Tibial nerve (tissue), 3 donors: ENCODE measurements around the gene ANO7.

Experiments used
- POLR2A ChIP-seq, 2 donors: fragments of 450-650 bp; IDR thresholded peaks; one replicate each; pipeline ENCODE4 v1.6.1; 2017; ENCODE audit warnings: antibody characterized with exemption in 2 of 2, mild to moderate bottlenecking in 2 of 2, moderate library complexity in 2 of 2
- TF ChIP-seq, protein P1 (sequence below), 5 experiments: fragments of 200-600 bp in 3 of 5; fragments of 450-650 bp in 2 of 5; sonication (generic) in 3 of 5; IDR thresholded peaks; one replicate each; pipeline ENCODE4 v1.5.1; 2016 to 2019; ENCODE audit warnings: antibody characterized with exemption in 5 of 5, mild to moderate bottlenecking in 3 of 5, moderate library complexity in 2 of 5

DNA sequence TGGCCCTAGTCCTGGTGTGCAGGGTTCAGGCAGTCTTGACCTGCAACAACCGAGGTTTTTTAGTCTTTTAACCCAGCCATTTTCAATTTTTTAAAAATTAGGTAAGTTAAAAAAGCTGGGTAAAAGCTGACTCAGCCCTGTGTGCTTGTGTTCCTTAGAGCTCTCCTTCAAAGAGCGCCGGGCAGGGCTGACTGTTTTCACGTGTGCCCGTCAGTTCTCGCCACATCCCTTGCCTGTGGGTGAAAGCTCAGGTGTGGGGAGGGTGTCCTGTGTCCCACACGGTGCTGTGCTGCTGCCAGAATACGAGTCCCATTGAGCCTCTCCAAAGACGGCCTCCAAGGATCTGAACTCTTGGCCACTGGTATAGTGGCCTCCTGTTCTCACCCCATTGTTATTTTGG, 5.3 kb upstream of the ANO7 start:
- TF ChIP-seq, protein P1, sequence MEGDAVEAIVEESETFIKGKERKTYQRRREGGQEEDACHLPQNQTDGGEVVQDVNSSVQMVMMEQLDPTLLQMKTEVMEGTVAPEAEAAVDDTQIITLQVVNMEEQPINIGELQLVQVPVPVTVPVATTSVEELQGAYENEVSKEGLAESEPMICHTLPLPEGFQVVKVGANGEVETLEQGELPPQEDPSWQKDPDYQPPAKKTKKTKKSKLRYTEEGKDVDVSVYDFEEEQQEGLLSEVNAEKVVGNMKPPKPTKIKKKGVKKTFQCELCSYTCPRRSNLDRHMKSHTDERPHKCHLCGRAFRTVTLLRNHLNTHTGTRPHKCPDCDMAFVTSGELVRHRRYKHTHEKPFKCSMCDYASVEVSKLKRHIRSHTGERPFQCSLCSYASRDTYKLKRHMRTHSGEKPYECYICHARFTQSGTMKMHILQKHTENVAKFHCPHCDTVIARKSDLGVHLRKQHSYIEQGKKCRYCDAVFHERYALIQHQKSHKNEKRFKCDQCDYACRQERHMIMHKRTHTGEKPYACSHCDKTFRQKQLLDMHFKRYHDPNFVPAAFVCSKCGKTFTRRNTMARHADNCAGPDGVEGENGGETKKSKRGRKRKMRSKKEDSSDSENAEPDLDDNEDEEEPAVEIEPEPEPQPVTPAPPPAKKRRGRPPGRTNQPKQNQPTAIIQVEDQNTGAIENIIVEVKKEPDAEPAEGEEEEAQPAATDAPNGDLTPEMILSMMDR (IDR thresholded peaks at IDR 0.05) = no peak
- TF ChIP-seq POLR2A (IDR thresholded peaks at IDR 0.05) = no peak
